ENCODE results near the gene RAD54L. TPM values are rescaled to one million over a fixed set of nuclear protein-coding genes. Genes with fewer than 3 reads are reported as not detected.

RAD54L gene
- total RNA-seq, 1 experiment from 2014 or later: 28.9 TPM

DNA sequence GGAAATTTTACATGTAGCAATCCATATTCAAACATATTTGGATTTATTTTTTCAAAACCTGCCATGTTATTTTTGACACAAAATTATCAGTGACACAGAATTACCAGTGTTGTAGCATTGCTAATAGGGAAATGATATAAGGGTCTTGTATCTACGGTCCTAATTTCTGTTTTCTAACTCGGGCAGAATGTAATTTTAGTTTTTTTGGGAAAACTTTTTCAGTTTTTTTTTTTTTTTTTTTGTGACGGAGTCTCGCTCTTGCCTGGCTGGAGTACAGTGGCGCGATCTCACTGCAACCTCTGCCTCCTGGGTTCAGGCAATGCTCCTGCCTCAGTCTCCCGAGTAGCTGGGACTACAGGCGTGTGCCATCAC lies 58.6 kb downstream of the RAD54L start:
- H2AFZ ChIP-seq (ENCODE audit: low read depth, low read length, poor library complexity, severe bottlenecking): no peak overlapping the region
- no peak overlapping the region for H3K4me3 ChIP-seq (replicated peaks in 1 of 2; ENCODE audit: low read depth in 1 of 2, low read length in 2 of 2)
- RAD21 ChIA-PET (ENCODE audit: low non-redundant PET in 1 of 2, low total read pairs in 2 of 2, uncharacterized antibody in 2 of 2, unreplicated experiment in 2 of 2): no interaction called here
- peaks cover 6 to 13% of the 10 kb centered on the region in 2 experiments; a peak in 3 of 4 replicates for H3K4me1 ChIP-seq (ENCODE audit: control insufficient read depth in 1 of 2, insufficient read depth in 2 of 2, low read length in 2 of 2)
- intact Hi-C loops (cut with micrococcal nuclease): no loop called here
- TF ChIP-seq CBX3 (IDR thresholded peaks at IDR 0.05; ENCODE audit: low read depth) (no peak), SP1 (IDR thresholded peaks at IDR 0.05; ENCODE audit: low read depth) (no peak), POLR2A (IDR thresholded peaks at IDR 0.05; ENCODE audit: borderline replicate concordance, extremely low read depth, insufficient read depth, insufficient read length) (no peak), EZH2phosphoT487 (IDR thresholded peaks at IDR 0.05; ENCODE audit: borderline replicate concordance) (no peak), EGR1 (IDR thresholded peaks at IDR 0.05; ENCODE audit: low read depth) (no peak), TCF7L2 (IDR thresholded peaks at IDR 0.05; ENCODE audit: borderline replicate concordance, extremely low read depth, insufficient read depth, insufficient read length) (no peak), YY1 (IDR thresholded peaks at IDR 0.05; ENCODE audit: extremely low read depth, insufficient replicate concordance, low read depth, low read length) (no peak), ZNF274 (IDR thresholded peaks at IDR 0.05; ENCODE audit: low read depth, low read length) (no peak), FOSL1 (IDR thresholded peaks at IDR 0.05; ENCODE audit: low read depth) (no peak), POLR2AphosphoS5 (IDR thresholded peaks at IDR 0.05; ENCODE audit: low read depth, low read length) (no peak), JUND (IDR thresholded peaks at IDR 0.05) (no peak), ZFX (IDR thresholded peaks at IDR 0.05) (no peak), CEBPB (IDR thresholded peaks at IDR 0.05; ENCODE audit: low read depth) (no peak), RAD21 (IDR thresholded peaks at IDR 0.05; ENCODE audit: low read depth) (no peak)
- TF ChIP-seq, protein P1, sequence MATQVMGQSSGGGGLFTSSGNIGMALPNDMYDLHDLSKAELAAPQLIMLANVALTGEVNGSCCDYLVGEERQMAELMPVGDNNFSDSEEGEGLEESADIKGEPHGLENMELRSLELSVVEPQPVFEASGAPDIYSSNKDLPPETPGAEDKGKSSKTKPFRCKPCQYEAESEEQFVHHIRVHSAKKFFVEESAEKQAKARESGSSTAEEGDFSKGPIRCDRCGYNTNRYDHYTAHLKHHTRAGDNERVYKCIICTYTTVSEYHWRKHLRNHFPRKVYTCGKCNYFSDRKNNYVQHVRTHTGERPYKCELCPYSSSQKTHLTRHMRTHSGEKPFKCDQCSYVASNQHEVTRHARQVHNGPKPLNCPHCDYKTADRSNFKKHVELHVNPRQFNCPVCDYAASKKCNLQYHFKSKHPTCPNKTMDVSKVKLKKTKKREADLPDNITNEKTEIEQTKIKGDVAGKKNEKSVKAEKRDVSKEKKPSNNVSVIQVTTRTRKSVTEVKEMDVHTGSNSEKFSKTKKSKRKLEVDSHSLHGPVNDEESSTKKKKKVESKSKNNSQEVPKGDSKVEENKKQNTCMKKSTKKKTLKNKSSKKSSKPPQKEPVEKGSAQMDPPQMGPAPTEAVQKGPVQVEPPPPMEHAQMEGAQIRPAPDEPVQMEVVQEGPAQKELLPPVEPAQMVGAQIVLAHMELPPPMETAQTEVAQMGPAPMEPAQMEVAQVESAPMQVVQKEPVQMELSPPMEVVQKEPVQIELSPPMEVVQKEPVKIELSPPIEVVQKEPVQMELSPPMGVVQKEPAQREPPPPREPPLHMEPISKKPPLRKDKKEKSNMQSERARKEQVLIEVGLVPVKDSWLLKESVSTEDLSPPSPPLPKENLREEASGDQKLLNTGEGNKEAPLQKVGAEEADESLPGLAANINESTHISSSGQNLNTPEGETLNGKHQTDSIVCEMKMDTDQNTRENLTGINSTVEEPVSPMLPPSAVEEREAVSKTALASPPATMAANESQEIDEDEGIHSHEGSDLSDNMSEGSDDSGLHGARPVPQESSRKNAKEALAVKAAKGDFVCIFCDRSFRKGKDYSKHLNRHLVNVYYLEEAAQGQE (IDR thresholded peaks at IDR 0.05; ENCODE audit: low read depth): no peak
- H3K79me2 ChIP-seq (ENCODE audit: insufficient read depth, low read length): peaks cover 93% of the 10 kb centered on the region
- H3K4me2 ChIP-seq (ENCODE audit: low read length): no peak overlapping the region
- H3K9me2 ChIP-seq (ENCODE audit: insufficient read depth): no peaks in the 10 kb centered on the region
- BruUV-seq (replicated peaks): TSS peak; percentile 0
- no peak overlapping the region for H3K27ac ChIP-seq (ENCODE audit: low read depth, low read length)
- H3K9me3 ChIP-seq (ENCODE audit: control insufficient read depth in 1 of 2, insufficient read depth in 1 of 2, low read depth in 1 of 2, low read length in 2 of 2): no peaks in the 10 kb centered on the region
- no peak for ATAC-seq
- DNase-seq (ENCODE audit: low read depth, low spot score): no peak
- no peak overlapping the region for H3K9ac ChIP-seq (ENCODE audit: low read length)
- peaks cover 24% of the 10 kb centered on the region; the same call in 1 of the 2 replicates for H4K20me1 ChIP-seq (ENCODE audit: insufficient read depth)
- H3K27me3 ChIP-seq (ENCODE audit: insufficient read depth, low read length): no peaks in the 10 kb centered on the region
- peaks cover 20 to 29% of the 10 kb centered on the region in 2 experiments for H3K36me3 ChIP-seq (ENCODE audit: control insufficient read depth in 1 of 2, insufficient read depth in 2 of 2, low read length in 2 of 2)
- POLR2A ChIA-PET: no interaction called here
- CTCF ChIA-PET: no interaction called here

Data from HCT116 (cell line).